ENCODE data around the gene RABGGTA. TPM values are rescaled to one million over a fixed set of nuclear protein-coding genes. Genes with fewer than 3 reads are reported as not detected.
A peak's percentile ranks its signal among the peaks of the same experiment; 100 is the strongest.

RABGGTA gene
- total and polyA plus RNA-seq, 9 of the 15 experiments (the other 6 are each of a cell fraction or from before 2014, with no cell fraction given): 4.5 to 24.2 (median 15.5) TPM

- peak; percentile 96 for TF ChIP-seq CTCFL (IDR thresholded peaks at IDR 0.05; ENCODE audit: borderline replicate concordance, insufficient read depth, low read depth, low read length, poor library complexity, severe bottlenecking)
- no peak for TF ChIP-seq XRCC4 (IDR thresholded peaks at IDR 0.05; ENCODE audit: extremely low read depth, insufficient read depth, insufficient read length)
- TF ChIP-seq PHTF2 (CRISPR knock-in tag; IDR thresholded peaks at IDR 0.05): no peak
- no peak for TF ChIP-seq CCAR2 (IDR thresholded peaks at IDR 0.05; ENCODE audit: low read depth, low read length)
- no peak for TF ChIP-seq THRB (CRISPR knock-in tag; conservative IDR thresholded peaks at IDR 0.05)
- TF ChIP-seq ZNF583 (CRISPR knock-in tag; IDR thresholded peaks at IDR 0.05): no peak
- TF ChIP-seq PCBP1 (IDR thresholded peaks at IDR 0.05; ENCODE audit: low read depth, low read length, poor library complexity, severe bottlenecking): peak; percentile 84
- TF ChIP-seq ZNF75A (CRISPR knock-in tag; IDR thresholded peaks at IDR 0.05): no peak
- TF ChIP-seq SOX6 (IDR thresholded peaks at IDR 0.05): peak; percentile 54
- no peak for TF ChIP-seq GABPB2 (CRISPR knock-in tag; conservative IDR thresholded peaks at IDR 0.05)
- TF ChIP-seq SRF (CRISPR knock-in tag; IDR thresholded peaks at IDR 0.05): no peak
- TF ChIP-seq TCF3 (CRISPR knock-in tag; IDR thresholded peaks at IDR 0.05): peak; percentile 30
- no peak for TF ChIP-seq NKRF (IDR thresholded peaks at IDR 0.05; ENCODE audit: borderline replicate concordance)
- TF ChIP-seq COPS2 (conservative IDR thresholded peaks at IDR 0.05): no peak
- no peak for TF ChIP-seq ARNT (IDR thresholded peaks at IDR 0.05)
- no peak for TF ChIP-seq KDM2B (CRISPR knock-in tag; IDR thresholded peaks at IDR 0.05)
- no peak for TF ChIP-seq GATA2 (CRISPR knock-in tag; IDR thresholded peaks at IDR 0.05)
- TF ChIP-seq ZNF124 (CRISPR knock-in tag; IDR thresholded peaks at IDR 0.05): no peak
- TF ChIP-seq ZNF444 (CRISPR knock-in tag; IDR thresholded peaks at IDR 0.05): no peak
- TF ChIP-seq AFF1 (IDR thresholded peaks at IDR 0.05; ENCODE audit: low read depth in 1 of 2, partially characterized antibody in 2 of 2): no peak
Measured at GRCh38 chr14:24271134-24271833, at the start of gene RABGGTA (continued).

All from K562 (cell line).